GM12864 (cell line): Measurements from ENCODE around the gene CDH4.

ENCODE experiments used
- DNase-seq: peaks from one replicate; pipeline ENCODE4 v3.0.0-alpha.2; 2011; ENCODE audit warnings: low read depth
- H3K4me3 ChIP-seq: 2 replicates; pipeline ENCODE4 v1.5.1; 2011; ENCODE audit warnings: mild to moderate bottlenecking, low read depth, low read length, control low read depth
- CTCF ChIP-seq: IDR thresholded peaks from 2 replicates; pipeline ENCODE4 v1.5.1; 2011; ENCODE audit warnings: low read depth, mild to moderate bottlenecking, moderate library complexity, low read length, control low read depth, inconsistent platforms; ENCODE audit errors: missing control alignments

CDH4 gene

GRCh38 chr20:61290721-61291120, 38.7 kb downstream of the CDH4 start:
- no peak overlapping the region for H3K4me3 ChIP-seq
- no peak for DNase-seq
- no peak for TF ChIP-seq CTCF

- H3K4me3 ChIP-seq = no peak overlapping the region
- DNase-seq = no peak
- no peak for TF ChIP-seq CTCF
These were observed 39.2 kb downstream of the CDH4 start for GRCh38 chr20:61291166-61291829.

GRCh38 chr20:61292391-61292790, 40.3 kb downstream of the CDH4 start:
- no peak for DNase-seq
- no peak for TF ChIP-seq CTCF
- no peak overlapping the region for H3K4me3 ChIP-seq

GRCh38 chr20:61292821-61293612, 41.0 kb downstream of the CDH4 start:
- TF ChIP-seq CTCF = no peak
- no peak overlapping the region for H3K4me3 ChIP-seq
- no peak for DNase-seq

- DNase-seq = no peak
- no peak for TF ChIP-seq CTCF
- no peak overlapping the region for H3K4me3 ChIP-seq
These were observed 41.9 kb downstream of the CDH4 start for GRCh38 chr20:61293951-61294350.

- DNase-seq = no peak
- no peak for TF ChIP-seq CTCF
- no peak overlapping the region for H3K4me3 ChIP-seq
These were observed 43.2 kb downstream of the CDH4 start for GRCh38 chr20:61295249-61295648.
